ENCODE data around the gene ANG.

DNA sequence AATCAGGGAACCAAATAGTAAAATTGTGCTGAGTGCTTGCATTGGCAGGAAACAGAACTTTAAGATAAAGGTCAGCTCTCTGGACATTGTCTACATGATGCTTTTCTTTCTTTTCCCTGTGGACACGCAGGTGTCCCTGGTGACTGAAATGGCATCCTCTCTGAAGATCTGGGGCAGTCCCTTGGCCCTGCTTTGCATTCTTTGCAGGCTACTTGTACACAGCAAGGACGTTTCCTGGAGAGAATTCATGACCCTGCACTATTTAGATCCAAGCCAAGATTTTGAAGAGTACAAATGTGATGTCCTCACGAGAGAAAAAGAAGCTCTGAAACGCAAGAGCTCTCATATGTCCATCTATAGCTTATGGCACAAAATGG lies 45.9 kb downstream of the ANG start:
- TF ChIP-seq REST (IDR thresholded peaks at IDR 0.05; ENCODE audit: low read depth): no peak
- no peak for TF ChIP-seq RAD21 (IDR thresholded peaks at IDR 0.05; ENCODE audit: low read depth)
- no peak for TF ChIP-seq EP300 (IDR thresholded peaks at IDR 0.05; ENCODE audit: borderline replicate concordance)
- TF ChIP-seq TEAD4 (IDR thresholded peaks at IDR 0.05): no peak
- TF ChIP-seq, protein P1, sequence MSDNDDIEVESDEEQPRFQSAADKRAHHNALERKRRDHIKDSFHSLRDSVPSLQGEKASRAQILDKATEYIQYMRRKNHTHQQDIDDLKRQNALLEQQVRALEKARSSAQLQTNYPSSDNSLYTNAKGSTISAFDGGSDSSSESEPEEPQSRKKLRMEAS (IDR thresholded peaks at IDR 0.05): no peak
- no peak for TF ChIP-seq TCF12 (IDR thresholded peaks at IDR 0.05; ENCODE audit: low read depth)
- TF ChIP-seq TAF1 (IDR thresholded peaks at IDR 0.05; ENCODE audit: low read depth): no peak
- no peak for TF ChIP-seq FOXM1 (IDR thresholded peaks at IDR 0.05; ENCODE audit: borderline replicate concordance, low read depth)
- no peak for TF ChIP-seq EGR1 (IDR thresholded peaks at IDR 0.05)
- no peak for TF ChIP-seq CREB1 (IDR thresholded peaks at IDR 0.05; ENCODE audit: low read depth)
- no peak for TF ChIP-seq ZBTB7A (IDR thresholded peaks at IDR 0.05; ENCODE audit: low read depth)
